ENCODE measurements around the gene WNT7B.

WNT7B gene

GRCh38 chr22:46001426-46002106 is 24.6 kb upstream of the WNT7B start (continued):
- TF ChIP-seq, protein P1, sequence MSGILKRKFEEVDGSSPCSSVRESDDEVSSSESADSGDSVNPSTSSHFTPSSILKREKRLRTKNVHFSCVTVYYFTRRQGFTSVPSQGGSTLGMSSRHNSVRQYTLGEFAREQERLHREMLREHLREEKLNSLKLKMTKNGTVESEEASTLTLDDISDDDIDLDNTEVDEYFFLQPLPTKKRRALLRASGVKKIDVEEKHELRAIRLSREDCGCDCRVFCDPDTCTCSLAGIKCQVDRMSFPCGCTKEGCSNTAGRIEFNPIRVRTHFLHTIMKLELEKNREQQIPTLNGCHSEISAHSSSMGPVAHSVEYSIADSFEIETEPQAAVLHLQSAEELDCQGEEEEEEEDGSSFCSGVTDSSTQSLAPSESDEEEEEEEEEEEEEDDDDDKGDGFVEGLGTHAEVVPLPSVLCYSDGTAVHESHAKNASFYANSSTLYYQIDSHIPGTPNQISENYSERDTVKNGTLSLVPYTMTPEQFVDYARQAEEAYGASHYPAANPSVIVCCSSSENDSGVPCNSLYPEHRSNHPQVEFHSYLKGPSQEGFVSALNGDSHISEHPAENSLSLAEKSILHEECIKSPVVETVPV (CRISPR knock-in tag; IDR thresholded peaks at IDR 0.05), result no peak
- TF ChIP-seq PATZ1 (CRISPR knock-in tag; IDR thresholded peaks at IDR 0.05; ENCODE audit: borderline replicate concordance) (no peak), ZNF70 (CRISPR knock-in tag; IDR thresholded peaks at IDR 0.05) (no peak)

GRCh38 chr22:46001046-46001425 is 24.1 kb upstream of the WNT7B start:
- TF ChIP-seq ESRRG (CRISPR knock-in tag; IDR thresholded peaks at IDR 0.05), result no peak
- no peak for TF ChIP-seq CSDC2 (CRISPR knock-in tag; IDR thresholded peaks at IDR 0.05)
- TF ChIP-seq TSHZ2 (CRISPR knock-in tag; IDR thresholded peaks at IDR 0.05), result no peak
- TF ChIP-seq PPARA (CRISPR knock-in tag; IDR thresholded peaks at IDR 0.05; ENCODE audit: borderline replicate concordance), result no peak
- no peak for TF ChIP-seq PATZ1 (CRISPR knock-in tag; IDR thresholded peaks at IDR 0.05; ENCODE audit: borderline replicate concordance)
- no peak for TF ChIP-seq OSR1 (CRISPR knock-in tag; IDR thresholded peaks at IDR 0.05)
- TF ChIP-seq TCF4 (CRISPR knock-in tag; IDR thresholded peaks at IDR 0.05; ENCODE audit: borderline replicate concordance), result no peak
- TF ChIP-seq TOX (CRISPR knock-in tag; IDR thresholded peaks at IDR 0.05; ENCODE audit: borderline replicate concordance), result no peak
- no peak for TF ChIP-seq ISL1 (CRISPR knock-in tag; IDR thresholded peaks at IDR 0.05)
- TF ChIP-seq ARNTL (CRISPR knock-in tag; IDR thresholded peaks at IDR 0.05; ENCODE audit: borderline replicate concordance, low read depth), result no peak
- no peak for TF ChIP-seq RARB (CRISPR knock-in tag; IDR thresholded peaks at IDR 0.05)
- no peak for TF ChIP-seq ZNF565 (CRISPR knock-in tag; conservative IDR thresholded peaks at IDR 0.05; ENCODE audit: low read depth)
- TF ChIP-seq, protein P2, sequence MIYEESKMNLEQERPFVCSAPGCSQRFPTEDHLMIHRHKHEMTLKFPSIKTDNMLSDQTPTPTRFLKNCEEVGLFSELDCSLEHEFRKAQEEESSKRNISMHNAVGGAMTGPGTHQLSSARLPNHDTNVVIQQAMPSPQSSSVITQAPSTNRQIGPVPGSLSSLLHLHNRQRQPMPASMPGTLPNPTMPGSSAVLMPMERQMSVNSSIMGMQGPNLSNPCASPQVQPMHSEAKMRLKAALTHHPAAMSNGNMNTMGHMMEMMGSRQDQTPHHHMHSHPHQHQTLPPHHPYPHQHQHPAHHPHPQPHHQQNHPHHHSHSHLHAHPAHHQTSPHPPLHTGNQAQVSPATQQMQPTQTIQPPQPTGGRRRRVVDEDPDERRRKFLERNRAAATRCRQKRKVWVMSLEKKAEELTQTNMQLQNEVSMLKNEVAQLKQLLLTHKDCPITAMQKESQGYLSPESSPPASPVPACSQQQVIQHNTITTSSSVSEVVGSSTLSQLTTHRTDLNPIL (CRISPR knock-in tag; IDR thresholded peaks at IDR 0.05; ENCODE audit: low read depth), result no peak
- TF ChIP-seq ZC3H10 (CRISPR knock-in tag; IDR thresholded peaks at IDR 0.05), result no peak
- TF ChIP-seq ZNF70 (CRISPR knock-in tag; IDR thresholded peaks at IDR 0.05), result no peak
- TF ChIP-seq POU6F1 (CRISPR knock-in tag; IDR thresholded peaks at IDR 0.05; ENCODE audit: borderline replicate concordance, low read depth), result no peak
- no peak for TF ChIP-seq ZNF8 (CRISPR knock-in tag; IDR thresholded peaks at IDR 0.05)
- no peak for TF ChIP-seq BACH2 (CRISPR knock-in tag; IDR thresholded peaks at IDR 0.05; ENCODE audit: borderline replicate concordance)
- no peak for TF ChIP-seq ZFP3 (CRISPR knock-in tag; IDR thresholded peaks at IDR 0.05)
- TF ChIP-seq ZFP30 (CRISPR knock-in tag; IDR thresholded peaks at IDR 0.05), result no peak
- no peak for ATAC-seq
